ENCODE data around the gene ACBD3.

ACBD3 gene

GRCh38 chr1:226133504-226134123 is 52.9 kb downstream of the ACBD3 start:
- no peak for DNase-seq

GRCh38 chr1:226132728-226133503 is 53.6 kb downstream of the ACBD3 start:
- no peak for DNase-seq

GRCh38 chr1:226131639-226132038 is 54.9 kb downstream of the ACBD3 start:
- no peak for DNase-seq

GRCh38 chr1:226129230-226129629 is 57.3 kb downstream of the ACBD3 start:
- no peak for DNase-seq

- DNase-seq = no peak
Observed at GRCh38 chr1:226128487-226129075, 58.0 kb downstream of the ACBD3 start.

GRCh38 chr1:226126824-226127569 is 59.5 kb downstream of the ACBD3 start:
- DNase-seq = no peak

GRCh38 chr1:226125831-226126230 is 60.7 kb downstream of the ACBD3 start:
- no peak for DNase-seq

- peak; percentile 93 for DNase-seq
Observed at GRCh38 chr1:226125097-226125630, 61.4 kb downstream of the ACBD3 start.

- no peak for DNase-seq
Observed at GRCh38 chr1:226123591-226124471, 62.7 kb downstream of the ACBD3 start.

- no peak for DNase-seq
Observed at GRCh38 chr1:226123212-226123560, 63.4 kb downstream of the ACBD3 start.

- DNase-seq = peak; percentile 84
Observed at GRCh38 chr1:226121587-226122400, 64.7 kb downstream of the ACBD3 start.

GRCh38 chr1:226121049-226121586 is 65.4 kb downstream of the ACBD3 start:
- DNase-seq = no peak

- no peak for DNase-seq
Observed at GRCh38 chr1:226120398-226120797, 66.1 kb downstream of the ACBD3 start.

- no peak for DNase-seq
Observed at GRCh38 chr1:226119169-226119568, 67.4 kb downstream of the ACBD3 start.

GRCh38 chr1:226118357-226118756 is 68.2 kb downstream of the ACBD3 start:
- DNase-seq = no peak

GRCh38 chr1:226117330-226117729 is 69.2 kb downstream of the ACBD3 start:
- no peak for DNase-seq

GRCh38 chr1:226116673-226117072 is 69.9 kb downstream of the ACBD3 start:
- DNase-seq = no peak

GRCh38 chr1:226112626-226113025 is 73.9 kb downstream of the ACBD3 start:
- DNase-seq = no peak

- no peak for DNase-seq
Observed at GRCh38 chr1:226111883-226112261, 74.7 kb downstream of the ACBD3 start.

GRCh38 chr1:226111098-226111882 is 75.3 kb downstream of the ACBD3 start:
- DNase-seq = no peak
